ENCODE data around the gene ABRACL. TPM values are rescaled to one million over a fixed set of nuclear protein-coding genes. Genes with fewer than 3 reads are reported as not detected.
"Not testable (repeated sequence)": the region's sequence is repeated elsewhere in the genome, so short reads cannot be mapped to it uniquely, and the experiment has no call there.

ABRACL gene
- polyA plus RNA-seq, 4 donors: 106 to 227 (median 147) TPM

- DNase-seq: peak in 1 of 2 donors; percentile 40
- Histone ChIP-seq H3K27ac (ENCODE audit: low read depth in 1 of 3, low read length in 2 of 3) (peak overlapping the region in 1 of 3 donors; percentile 71), H3K27me3 (ENCODE audit: control insufficient read depth in 3 of 3, insufficient read depth in 3 of 3, low read length in 3 of 3) (no peaks in the 10 kb centered on the region), H3K36me3 (ENCODE audit: control insufficient read depth in 3 of 3, insufficient read depth in 2 of 3, low read depth in 1 of 3, low read length in 3 of 3) (peaks cover 0 to 13% (median 9%) of the 10 kb centered on the region in 3 donors), H3K4me3 (ENCODE audit: low read depth in 1 of 3, low read length in 3 of 3) (peak overlapping the region; percentile 4 to 93 (median 84)), H3K4me1 (ENCODE audit: control insufficient read depth in 3 of 3, insufficient read depth in 2 of 3, low read depth in 1 of 3, low read length in 2 of 3) (peaks cover 0 to 16% (median 7%) of the 10 kb centered on the region in 3 donors), H3K9me3 (ENCODE audit: control insufficient read depth in 2 of 2, insufficient read depth in 1 of 2, low read depth in 1 of 2, low read length in 1 of 2) (no peaks in the 10 kb centered on the region)
- 53 to 62% (median 58%) methylated on average over 9 of the region's 9 CpGs for WGBS, 3 donors
- no peak for FAIRE-seq
Observed at GRCh38 chr6:139030228-139030963, 1.9 kb downstream of the ABRACL start.

- Histone ChIP-seq H3K4me3 (ENCODE audit: low read depth in 1 of 3, low read length in 3 of 3) (no peak overlapping the region), H3K9me3 (ENCODE audit: control insufficient read depth in 2 of 2, insufficient read depth in 1 of 2, low read depth in 1 of 2, low read length in 1 of 2) (no peaks in the 10 kb centered on the region), H3K4me1 (ENCODE audit: control insufficient read depth in 3 of 3, insufficient read depth in 2 of 3, low read depth in 1 of 3, low read length in 2 of 3) (no peaks in the 10 kb centered on the region), H3K27ac (ENCODE audit: low read depth in 1 of 3, low read length in 2 of 3) (no peak overlapping the region), H3K27me3 (ENCODE audit: control insufficient read depth in 3 of 3, insufficient read depth in 3 of 3, low read length in 3 of 3) (no peaks in the 10 kb centered on the region), H3K36me3 (ENCODE audit: control insufficient read depth in 3 of 3, insufficient read depth in 2 of 3, low read depth in 1 of 3, low read length in 3 of 3) (peaks cover 0 to 48% (median 15%) of the 10 kb centered on the region in 3 donors)
- no peak for DNase-seq
- 87 to 98% (median 96%) methylated on average over 5 of the region's 5 CpGs for WGBS, 3 donors
- FAIRE-seq: no peak
Observed at GRCh38 chr6:139037490-139037889, 8.9 kb downstream of the ABRACL start.

- no peaks in the 10 kb centered on the region for H3K9me3 ChIP-seq (ENCODE audit: control insufficient read depth in 2 of 2, insufficient read depth in 1 of 2, low read depth in 1 of 2, low read length in 1 of 2)
- FAIRE-seq (no peak), DNase-seq (no peak)
- H3K27ac ChIP-seq (ENCODE audit: low read depth in 1 of 3, low read length in 2 of 3): no peak overlapping the region
- H3K4me1 ChIP-seq (ENCODE audit: control insufficient read depth in 3 of 3, insufficient read depth in 2 of 3, low read depth in 1 of 3, low read length in 2 of 3): no peaks in the 10 kb centered on the region
- H3K27me3 ChIP-seq (ENCODE audit: control insufficient read depth in 3 of 3, insufficient read depth in 3 of 3, low read length in 3 of 3): no peaks in the 10 kb centered on the region
- H3K4me3 ChIP-seq (ENCODE audit: low read depth in 1 of 3, low read length in 3 of 3): no peak overlapping the region
- 90 to 98% (median 97%) methylated on average over 3 of the region's 3 CpGs for WGBS, 3 donors
- peaks cover 2 to 21% (median 10%) of the 10 kb centered on the region in 3 donors for H3K36me3 ChIP-seq (ENCODE audit: control insufficient read depth in 3 of 3, insufficient read depth in 2 of 3, low read depth in 1 of 3, low read length in 3 of 3)
Observed at GRCh38 chr6:139044250-139044649, 15.7 kb downstream of the ABRACL start.

- FAIRE-seq (no peak), DNase-seq (no peak)
- WGBS, 3 donors: 87 to 93% (median 92%) methylated on average over 3 of the region's 3 CpGs
- Histone ChIP-seq H3K27me3 (ENCODE audit: control insufficient read depth in 3 of 3, insufficient read depth in 3 of 3, low read length in 3 of 3) (no peaks in the 10 kb centered on the region), H3K9me3 (ENCODE audit: control insufficient read depth in 2 of 2, insufficient read depth in 1 of 2, low read depth in 1 of 2, low read length in 1 of 2) (no peaks in the 10 kb centered on the region), H3K27ac (ENCODE audit: low read depth in 1 of 3, low read length in 2 of 3) (no peak overlapping the region), H3K4me3 (ENCODE audit: low read depth in 1 of 3, low read length in 3 of 3) (no peak overlapping the region), H3K4me1 (ENCODE audit: control insufficient read depth in 3 of 3, insufficient read depth in 2 of 3, low read depth in 1 of 3, low read length in 2 of 3) (no peaks in the 10 kb centered on the region), H3K36me3 (ENCODE audit: control insufficient read depth in 3 of 3, insufficient read depth in 2 of 3, low read depth in 1 of 3, low read length in 3 of 3) (peaks cover 2 to 4% (median 3%) of the 10 kb centered on the region in 3 donors)
Observed at GRCh38 chr6:139047677-139048076, 19.1 kb downstream of the ABRACL start.

- not testable (repeated sequence) for H3K27ac ChIP-seq (ENCODE audit: low read depth in 1 of 3, low read length in 2 of 3); H3K4me1 ChIP-seq (ENCODE audit: control insufficient read depth in 3 of 3, insufficient read depth in 2 of 3, low read depth in 1 of 3, low read length in 2 of 3); H3K4me3 ChIP-seq (ENCODE audit: low read depth in 1 of 3, low read length in 3 of 3); FAIRE-seq; H3K36me3 ChIP-seq (ENCODE audit: control insufficient read depth in 3 of 3, insufficient read depth in 2 of 3, low read depth in 1 of 3, low read length in 3 of 3); DNase-seq; H3K9me3 ChIP-seq (ENCODE audit: control insufficient read depth in 2 of 2, insufficient read depth in 1 of 2, low read depth in 1 of 2, low read length in 1 of 2); H3K27me3 ChIP-seq (ENCODE audit: control insufficient read depth in 3 of 3, insufficient read depth in 3 of 3, low read length in 3 of 3)
- WGBS, 3 donors: 54 to 81% (median 57%) methylated on average over 4 of the region's 4 CpGs
Observed at GRCh38 chr6:139048912-139049311, 20.4 kb downstream of the ABRACL start.

- H3K4me1 ChIP-seq (ENCODE audit: control insufficient read depth in 3 of 3, insufficient read depth in 2 of 3, low read depth in 1 of 3, low read length in 2 of 3); FAIRE-seq; H3K9me3 ChIP-seq (ENCODE audit: control insufficient read depth in 2 of 2, insufficient read depth in 1 of 2, low read depth in 1 of 2, low read length in 1 of 2); H3K27ac ChIP-seq (ENCODE audit: low read depth in 1 of 3, low read length in 2 of 3); H3K36me3 ChIP-seq (ENCODE audit: control insufficient read depth in 3 of 3, insufficient read depth in 2 of 3, low read depth in 1 of 3, low read length in 3 of 3); H3K27me3 ChIP-seq (ENCODE audit: control insufficient read depth in 3 of 3, insufficient read depth in 3 of 3, low read length in 3 of 3); H3K4me3 ChIP-seq (ENCODE audit: low read depth in 1 of 3, low read length in 3 of 3); DNase-seq: not testable (repeated sequence)
- WGBS, 3 donors: 71 to 92% (median 78%) methylated on average over 5 of the region's 5 CpGs
Observed at GRCh38 chr6:139050131-139050769, 21.7 kb downstream of the ABRACL start.

- WGBS, 3 donors: 74 to 82% (median 78%) methylated on average over 5 of the region's 5 CpGs
- DNase-seq (no peak), FAIRE-seq (no peak)
- peaks cover 0 to 3% (median 0%) of the 10 kb centered on the region in 3 donors for H3K27me3 ChIP-seq (ENCODE audit: control insufficient read depth in 3 of 3, insufficient read depth in 3 of 3, low read length in 3 of 3)
- no peak overlapping the region for H3K27ac ChIP-seq (ENCODE audit: low read depth in 1 of 3, low read length in 2 of 3)
- no peaks in the 10 kb centered on the region for H3K9me3 ChIP-seq (ENCODE audit: control insufficient read depth in 2 of 2, insufficient read depth in 1 of 2, low read depth in 1 of 2, low read length in 1 of 2)
- H3K4me3 ChIP-seq (ENCODE audit: low read depth in 1 of 3, low read length in 3 of 3): no peak overlapping the region
- no peaks in the 10 kb centered on the region for H3K36me3 ChIP-seq (ENCODE audit: control insufficient read depth in 3 of 3, insufficient read depth in 2 of 3, low read depth in 1 of 3, low read length in 3 of 3)
- no peaks in the 10 kb centered on the region for H3K4me1 ChIP-seq (ENCODE audit: control insufficient read depth in 3 of 3, insufficient read depth in 2 of 3, low read depth in 1 of 3, low read length in 2 of 3)
Observed at GRCh38 chr6:139050770-139051313, 22.3 kb downstream of the ABRACL start.

GRCh38 chr6:139051396-139052060, 23.0 kb downstream of the ABRACL start:
- no peak for FAIRE-seq
- DNase-seq: no peak
- H3K4me3 ChIP-seq (ENCODE audit: low read depth in 1 of 3, low read length in 3 of 3): no peak overlapping the region
- no peak overlapping the region for H3K27ac ChIP-seq (ENCODE audit: low read depth in 1 of 3, low read length in 2 of 3)
- H3K4me1 ChIP-seq (ENCODE audit: control insufficient read depth in 3 of 3, insufficient read depth in 2 of 3, low read depth in 1 of 3, low read length in 2 of 3): no peaks in the 10 kb centered on the region
- 82 to 90% (median 87%) methylated on average over 5 of the region's 5 CpGs for WGBS, 3 donors
- no peaks in the 10 kb centered on the region for H3K36me3 ChIP-seq (ENCODE audit: control insufficient read depth in 3 of 3, insufficient read depth in 2 of 3, low read depth in 1 of 3, low read length in 3 of 3)
- no peaks in the 10 kb centered on the region for H3K9me3 ChIP-seq (ENCODE audit: control insufficient read depth in 2 of 2, insufficient read depth in 1 of 2, low read depth in 1 of 2, low read length in 1 of 2)
- H3K27me3 ChIP-seq (ENCODE audit: control insufficient read depth in 3 of 3, insufficient read depth in 3 of 3, low read length in 3 of 3): peaks cover 0 to 3% (median 0%) of the 10 kb centered on the region in 3 donors

Data from small intestine (tissue), 7 donors.